Ascending aorta (tissue), 2 donors: ENCODE measurements around the gene SNRPD2. TPM values are rescaled to one million over a fixed set of nuclear protein-coding genes. Genes with fewer than 3 reads are reported as not detected.

ENCODE experiments used
- DNase-seq, 2 donors: peaks; one replicate each; pipeline ENCODE4 v3.0.0-alpha.2; 2019; ENCODE audit warnings: low spot score in 2 of 2
- H3K27ac ChIP-seq, 2 donors: fragments of 200-600 bp; sonication (generic); one replicate each; pipeline ENCODE4 v1.5.1; 2016 to 2017; ENCODE audit warnings: mild to moderate bottlenecking in 1 of 2
- H3K27me3 ChIP-seq: fragments of 200-600 bp; sonication (generic); one replicate; pipeline ENCODE4 v1.5.1; 2017
- H3K36me3 ChIP-seq, 2 donors: fragments of 200-600 bp; sonication (generic); one replicate each; pipeline ENCODE4 v1.5.1; 2016
- H3K4me1 ChIP-seq, 2 donors: fragments of 200-600 bp; sonication (generic); one replicate each; pipeline ENCODE4 v1.5.1; 2016 to 2017; ENCODE audit warnings: mild to moderate bottlenecking in 1 of 2
- H3K4me3 ChIP-seq, 2 donors: fragments of 200-600 bp; sonication (generic); one replicate each; pipeline ENCODE4 v1.5.1; 2016 to 2017; ENCODE audit warnings: mild to moderate bottlenecking in 1 of 2
- H3K9me3 ChIP-seq, 2 donors: fragments of 200-600 bp; sonication (generic); one replicate each; pipeline ENCODE4 v1.5.1; 2016
- CTCF ChIP-seq, 3 experiments: fragments of 200-600 bp in 2 of 3; fragments of 450-650 bp in 1 of 3; sonication (generic) in 2 of 3; IDR thresholded peaks; one replicate each; pipeline ENCODE4 v1.5.1; 2016 to 2019; ENCODE audit warnings: antibody characterized with exemption in 3 of 3, mild to moderate bottlenecking in 1 of 3, moderate library complexity in 1 of 3
- intact Hi-C: fragments of 100-400 bp; cut with DNase I; formaldehyde crosslinking; loops from one replicate; pipeline ENCODE4 v1.15.1; 2023
- total RNA-seq: library from RNA; depleted of rRNA; stranded (reverse); fragments of >200 nt; gene quantifications from one replicate; pipeline ENCODE4 v1.1.0, GENCODE V29; 2016

SNRPD2 gene
- total RNA-seq, 1 donor from 2014 or later: 71.1 TPM

- intact Hi-C loops: no loop called here
- H3K27ac ChIP-seq: no peak overlapping the region
These were observed 23.4 kb upstream of the SNRPD2 start for GRCh38 chr19:45715139-45715538.

GRCh38 chr19:45713141-45713540 lies 21.4 kb upstream of the SNRPD2 start:
- Histone ChIP-seq H3K4me3 (no peak overlapping the region), H3K9me3 (no peaks in the 10 kb centered on the region), H3K27ac (no peak overlapping the region), H3K36me3 (peaks cover 24 to 25% of the 10 kb centered on the region in 2 donors), H3K27me3 (no peaks in the 10 kb centered on the region), H3K4me1 (peaks cover 0 to 7% of the 10 kb centered on the region in 2 donors)
- no peak for TF ChIP-seq CTCF (IDR thresholded peaks at IDR 0.05)
- DNase-seq: no peak
- intact Hi-C loops: no loop called here

More at GRCh38 chr19:45715139-45715538, 23.4 kb upstream of the SNRPD2 start:
- no peak for DNase-seq
- H3K27me3 ChIP-seq: no peaks in the 10 kb centered on the region
- no peaks in the 10 kb centered on the region for H3K9me3 ChIP-seq
- peaks cover 0 to 11% of the 10 kb centered on the region in 2 donors for H3K4me1 ChIP-seq
- peaks cover 21 to 25% of the 10 kb centered on the region in 2 donors for H3K36me3 ChIP-seq
- TF ChIP-seq CTCF (IDR thresholded peaks at IDR 0.05): no peak
- no peak overlapping the region for H3K4me3 ChIP-seq

- DNase-seq: no peak
- Histone ChIP-seq H3K27ac (no peak overlapping the region), H3K27me3 (no peaks in the 10 kb centered on the region), H3K4me1 (peaks cover 0 to 4% of the 10 kb centered on the region in 2 donors), H3K9me3 (no peaks in the 10 kb centered on the region), H3K36me3 (peaks cover 24 to 25% of the 10 kb centered on the region in 2 donors), H3K4me3 (no peak overlapping the region)
- TF ChIP-seq CTCF (IDR thresholded peaks at IDR 0.05): no peak
- intact Hi-C loops: no loop called here
These were observed 20.9 kb upstream of the SNRPD2 start for GRCh38 chr19:45712699-45713067.

GRCh38 chr19:45711851-45712698 lies 20.3 kb upstream of the SNRPD2 start:
- TF ChIP-seq CTCF (IDR thresholded peaks at IDR 0.05): no peak
- H3K4me3 ChIP-seq: no peak overlapping the region
- intact Hi-C loops: no loop called here
- H3K36me3 ChIP-seq: peaks cover 24 to 25% of the 10 kb centered on the region in 2 donors
- peaks cover 0 to 8% of the 10 kb centered on the region in 2 donors for H3K4me1 ChIP-seq
- no peaks in the 10 kb centered on the region for H3K27me3 ChIP-seq
- no peak for DNase-seq
- no peak overlapping the region for H3K27ac ChIP-seq
- H3K9me3 ChIP-seq: no peaks in the 10 kb centered on the region

- DNase-seq: no peak
- peaks cover 24 to 25% of the 10 kb centered on the region in 2 donors for H3K36me3 ChIP-seq
- H3K4me3 ChIP-seq: no peak overlapping the region
- H3K27me3 ChIP-seq: no peaks in the 10 kb centered on the region
- H3K27ac ChIP-seq: no peak overlapping the region
- TF ChIP-seq CTCF (IDR thresholded peaks at IDR 0.05): no peak
- intact Hi-C loops: no loop called here
- H3K4me1 ChIP-seq: peaks cover 0 to 4% of the 10 kb centered on the region in 2 donors
- H3K9me3 ChIP-seq: no peaks in the 10 kb centered on the region
These were observed 18.8 kb upstream of the SNRPD2 start for GRCh38 chr19:45710356-45711130.
